Measurements from ENCODE around the gene GREB1L.

- TF ChIP-seq, protein P1, sequence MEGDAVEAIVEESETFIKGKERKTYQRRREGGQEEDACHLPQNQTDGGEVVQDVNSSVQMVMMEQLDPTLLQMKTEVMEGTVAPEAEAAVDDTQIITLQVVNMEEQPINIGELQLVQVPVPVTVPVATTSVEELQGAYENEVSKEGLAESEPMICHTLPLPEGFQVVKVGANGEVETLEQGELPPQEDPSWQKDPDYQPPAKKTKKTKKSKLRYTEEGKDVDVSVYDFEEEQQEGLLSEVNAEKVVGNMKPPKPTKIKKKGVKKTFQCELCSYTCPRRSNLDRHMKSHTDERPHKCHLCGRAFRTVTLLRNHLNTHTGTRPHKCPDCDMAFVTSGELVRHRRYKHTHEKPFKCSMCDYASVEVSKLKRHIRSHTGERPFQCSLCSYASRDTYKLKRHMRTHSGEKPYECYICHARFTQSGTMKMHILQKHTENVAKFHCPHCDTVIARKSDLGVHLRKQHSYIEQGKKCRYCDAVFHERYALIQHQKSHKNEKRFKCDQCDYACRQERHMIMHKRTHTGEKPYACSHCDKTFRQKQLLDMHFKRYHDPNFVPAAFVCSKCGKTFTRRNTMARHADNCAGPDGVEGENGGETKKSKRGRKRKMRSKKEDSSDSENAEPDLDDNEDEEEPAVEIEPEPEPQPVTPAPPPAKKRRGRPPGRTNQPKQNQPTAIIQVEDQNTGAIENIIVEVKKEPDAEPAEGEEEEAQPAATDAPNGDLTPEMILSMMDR (IDR thresholded peaks at IDR 0.05; ENCODE audit: low read depth, low read length): no peak
- TF ChIP-seq EZH2phosphoT487 (IDR thresholded peaks at IDR 0.05; ENCODE audit: low read depth): no peak
Observed at GRCh38 chr18:21336846-21337245, 94.8 kb downstream of the GREB1L start.

All from OCI-LY3 (cell line).